Dermis microvascular lymphatic vessel endothelial cell (primary cell): ENCODE data around the gene WDR64. TPM values are rescaled to one million over a fixed set of nuclear protein-coding genes. Genes with fewer than 3 reads are reported as not detected.
"Not testable (repeated sequence)": the region's sequence is repeated elsewhere in the genome, so short reads cannot be mapped to it uniquely, and the experiment has no call there.

ENCODE experiments used
- DNase-seq, 2 donors: peaks; one replicate each; pipeline versions ENCODE4 v3.0.0 to v3.0.0-alpha.2; 2010; ENCODE audit warnings: low read depth in 2 of 2
- total RNA-seq: library from RNA; depleted of rRNA; stranded (reverse); fragments of >200 nt; gene quantifications from 2 replicates; pipeline ENCODE4 v1.2.1, GENCODE V29; 2014

Gene WDR64
- total RNA-seq, 1 donor from 2014 or later, result not detected

GRCh38 chr1:241735493-241735926 lies 83.4 kb downstream of the WDR64 start:
- not testable (repeated sequence) for DNase-seq

GRCh38 chr1:241736387-241736786 lies 84.3 kb downstream of the WDR64 start:
- no peak for DNase-seq

- no peak for DNase-seq
These were observed 86.4 kb downstream of the WDR64 start for GRCh38 chr1:241738284-241739078.

- no peak for DNase-seq
These were observed 90.0 kb downstream of the WDR64 start for GRCh38 chr1:241742084-241742483.

- no peak for DNase-seq
These were observed 92.5 kb downstream of the WDR64 start for GRCh38 chr1:241744591-241744990.

- DNase-seq, result no peak
These were observed 95.9 kb downstream of the WDR64 start for GRCh38 chr1:241747992-241748391.

- no peak for DNase-seq
These were observed 97.2 kb downstream of the WDR64 start for GRCh38 chr1:241749041-241749944.

- DNase-seq, result no peak
These were observed 98.0 kb downstream of the WDR64 start for GRCh38 chr1:241749945-241750695.

GRCh38 chr1:241751524-241751923 lies 99.4 kb downstream of the WDR64 start:
- no peak for DNase-seq

- no peak for DNase-seq
These were observed 110.7 kb downstream of the WDR64 start for GRCh38 chr1:241762713-241763339.

- DNase-seq, result no peak
These were observed 113.3 kb downstream of the WDR64 start for GRCh38 chr1:241765390-241765789.

GRCh38 chr1:241767737-241768136 lies 115.7 kb downstream of the WDR64 start:
- DNase-seq, result no peak

GRCh38 chr1:241770115-241770514 lies 118.0 kb downstream of the WDR64 start:
- DNase-seq, result no peak

GRCh38 chr1:241771117-241771516 lies 119.0 kb downstream of the WDR64 start:
- no peak for DNase-seq

GRCh38 chr1:241772932-241773500 lies 120.9 kb downstream of the WDR64 start:
- DNase-seq, result no peak

- DNase-seq, result no peak
These were observed 121.9 kb downstream of the WDR64 start for GRCh38 chr1:241773991-241774390.

- DNase-seq, result no peak
These were observed 122.9 kb downstream of the WDR64 start for GRCh38 chr1:241775021-241775420.

- DNase-seq, result no peak
These were observed 124.8 kb downstream of the WDR64 start for GRCh38 chr1:241776911-241777310.

- no peak for DNase-seq
These were observed 126.0 kb downstream of the WDR64 start for GRCh38 chr1:241778117-241778516.

- no peak for DNase-seq
These were observed 127.8 kb downstream of the WDR64 start for GRCh38 chr1:241779897-241780296.

GRCh38 chr1:241782396-241782795 lies 130.3 kb downstream of the WDR64 start:
- no peak for DNase-seq
